Measurements from ENCODE around the gene KISS1R.

- no peak for TF ChIP-seq GATA2 (IDR thresholded peaks at IDR 0.05; ENCODE audit: low read depth, low read length)
- no peak for TF ChIP-seq GATA3 (IDR thresholded peaks at IDR 0.05; ENCODE audit: low read depth, low read length)
These were observed 17.2 kb upstream of the KISS1R start for GRCh38 chr19:900043-900301.
